HG02798 (cell line): ENCODE data around the gene GRN.
A peak's percentile ranks its signal among the peaks of the same experiment; 100 is the strongest.

Source experiments
- ATAC-seq: cut with Tn5 transposase; IDR thresholded peaks from one replicate; pipeline ENCODE4 v1.9.1; 2021; ENCODE audit warnings: mild to moderate bottlenecking; ENCODE audit not compliant: unreplicated experiment, poor library complexity

Gene GRN

DNA sequence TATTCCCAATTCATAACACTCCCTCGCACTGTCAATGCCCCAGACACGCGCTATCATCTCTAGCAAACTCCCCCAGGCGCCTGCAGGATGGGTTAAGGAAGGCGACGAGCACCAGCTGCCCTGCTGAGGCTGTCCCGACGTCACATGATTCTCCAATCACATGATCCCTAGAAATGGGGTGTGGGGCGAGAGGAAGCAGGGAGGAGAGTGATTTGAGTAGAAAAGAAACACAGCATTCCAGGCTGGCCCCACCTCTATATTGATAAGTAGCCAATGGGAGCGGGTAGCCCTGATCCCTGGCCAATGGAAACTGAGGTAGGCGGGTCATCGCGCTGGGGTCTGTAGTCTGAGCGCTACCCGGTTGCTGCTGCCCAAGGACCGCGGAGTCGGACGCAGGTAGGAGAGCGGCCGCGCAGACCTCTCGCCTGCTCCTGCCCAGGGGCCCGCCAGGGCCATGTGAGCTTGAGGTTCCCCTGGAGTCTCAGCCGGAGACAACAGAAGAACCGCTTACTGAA lies at the start of gene GRN:
Gene GRN, plus strand, starts transcription at position 364 of the 515 bp plus-strand sequence. CDS start 3,863 bp downstream, outside the sequence.
- ATAC-seq, result peak; percentile 76

DNA sequence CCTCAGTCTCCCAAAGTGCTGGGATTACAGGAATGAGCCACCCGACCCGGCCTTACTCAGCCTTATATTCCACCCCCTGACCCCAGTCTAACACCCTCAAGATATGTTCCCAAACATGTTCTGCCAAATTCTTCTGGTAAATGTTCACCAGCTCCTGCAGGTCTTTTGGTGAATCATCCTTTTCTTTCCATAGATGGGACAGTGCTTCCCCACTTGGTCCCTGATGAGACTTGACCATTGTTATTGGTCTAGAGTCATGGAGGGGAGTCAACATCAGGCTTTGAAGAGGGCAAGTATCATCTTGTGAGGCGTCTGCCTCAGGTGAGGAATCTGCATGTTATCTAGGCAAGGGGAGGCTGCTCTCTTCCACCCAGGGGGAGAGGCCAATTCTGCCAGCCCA lies 47.1 kb upstream of the GRN start:
- ATAC-seq, result no peak

DNA sequence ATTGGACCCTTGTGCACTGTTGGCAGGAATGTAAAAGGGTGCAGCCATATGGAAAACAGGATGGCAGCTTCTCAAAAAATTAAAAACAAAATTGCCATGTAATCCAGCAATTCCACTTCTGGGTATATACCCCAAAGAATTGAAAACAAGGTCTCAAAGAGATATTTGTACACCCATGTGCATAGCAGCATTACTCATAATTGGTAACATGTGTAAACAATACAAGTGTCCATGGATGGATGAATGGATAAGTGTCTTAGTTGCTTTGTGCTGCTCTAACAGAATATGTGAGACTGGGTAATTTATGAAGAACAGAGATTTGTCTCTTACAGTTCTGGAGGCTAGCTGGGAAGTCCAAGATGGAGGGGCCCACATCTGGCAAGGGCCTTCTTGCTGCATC lies 40.5 kb upstream of the GRN start:
- no peak for ATAC-seq

DNA sequence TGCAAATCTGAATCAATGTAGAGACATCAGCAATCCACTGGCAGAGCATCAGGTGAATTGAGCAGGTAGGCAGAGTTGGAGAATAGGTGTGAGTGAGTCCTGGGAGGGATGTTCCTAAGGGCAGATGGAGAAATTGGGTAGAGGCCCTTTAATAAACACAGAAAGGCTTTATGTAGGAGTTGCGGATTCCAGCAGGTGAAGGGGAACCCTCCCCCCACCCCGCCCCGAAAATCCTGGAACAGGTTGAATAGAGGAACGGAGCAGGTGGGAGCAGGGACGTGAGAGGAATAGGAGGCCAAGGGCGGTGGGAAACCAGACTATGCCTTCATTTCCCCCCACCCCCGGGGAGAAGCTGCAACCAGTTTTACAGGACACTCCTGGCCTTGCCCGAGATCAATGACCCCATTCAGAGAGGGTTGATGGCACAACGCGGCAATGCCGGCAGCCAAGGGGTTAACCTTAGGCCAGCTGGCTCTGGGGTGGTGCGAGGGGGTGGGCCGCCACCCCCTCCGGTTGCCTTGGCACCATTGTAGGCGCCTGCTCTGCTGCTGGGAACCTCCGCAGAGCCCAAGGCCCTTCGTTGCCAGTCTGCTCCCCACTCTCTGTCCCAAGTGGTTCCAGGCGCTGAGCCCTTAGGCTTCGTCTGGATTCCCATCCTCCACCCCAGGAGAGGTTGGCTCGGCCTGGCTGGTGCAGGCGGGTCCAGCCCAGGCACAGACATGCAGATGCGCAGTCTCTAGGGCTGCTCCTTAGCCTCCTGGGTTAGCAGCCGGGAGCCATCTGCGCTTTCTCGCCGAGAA lies 37.5 kb upstream of the GRN start:
- no peak for ATAC-seq

DNA sequence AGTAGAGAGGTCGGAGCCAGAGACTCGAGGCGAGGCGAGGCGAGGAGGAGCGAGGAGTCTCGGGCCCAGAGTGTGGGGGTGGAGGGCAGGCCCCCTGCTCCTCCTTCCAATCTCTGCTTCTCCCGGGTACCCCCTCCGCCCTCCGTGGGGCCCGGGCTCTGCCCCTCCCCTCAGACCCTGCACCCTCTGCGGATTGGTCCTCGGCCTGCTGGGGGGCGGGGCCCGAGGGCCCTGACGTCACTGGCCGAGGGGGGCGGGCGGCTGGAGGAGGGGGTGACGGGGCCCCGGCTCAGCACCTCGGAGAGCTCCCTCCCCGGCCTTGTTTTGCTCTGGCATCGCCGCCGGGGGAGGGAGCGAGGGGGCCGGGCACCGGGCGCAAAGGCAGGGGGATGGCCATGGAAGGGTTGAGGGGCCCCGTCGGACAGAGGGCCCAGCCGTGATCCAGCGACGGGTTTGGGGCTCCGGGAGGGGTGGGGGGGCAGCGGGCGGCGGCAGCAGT lies 36.7 kb upstream of the GRN start, which contains the start of gene RUNDC3A:
Gene RUNDC3A, plus strand, starts transcription at position 282 of the 499 bp plus-strand sequence. CDS start 232 bp downstream, outside the sequence.
- peak; percentile 75 for ATAC-seq

DNA sequence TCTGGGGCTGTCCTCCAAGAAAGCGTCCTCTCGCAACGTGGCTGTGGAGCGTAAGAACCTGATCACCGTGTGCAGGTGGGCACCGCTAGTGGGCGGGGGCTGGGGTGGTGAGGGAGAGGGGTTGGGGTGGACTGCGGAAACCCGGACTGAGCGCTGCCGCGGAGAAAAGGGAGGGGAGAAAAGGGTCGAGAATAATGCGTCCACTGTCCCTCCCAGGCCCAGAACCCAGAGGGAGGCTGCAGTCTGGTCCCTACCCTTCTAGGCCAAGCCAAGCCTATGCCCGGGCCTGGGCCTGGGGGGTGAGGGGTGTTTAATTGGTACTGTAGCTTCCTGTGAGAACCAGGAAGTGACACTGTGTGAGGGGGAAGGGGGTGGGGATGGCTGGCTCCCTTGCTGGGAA lies 36.2 kb upstream of the GRN start:
- ATAC-seq, result no peak

DNA sequence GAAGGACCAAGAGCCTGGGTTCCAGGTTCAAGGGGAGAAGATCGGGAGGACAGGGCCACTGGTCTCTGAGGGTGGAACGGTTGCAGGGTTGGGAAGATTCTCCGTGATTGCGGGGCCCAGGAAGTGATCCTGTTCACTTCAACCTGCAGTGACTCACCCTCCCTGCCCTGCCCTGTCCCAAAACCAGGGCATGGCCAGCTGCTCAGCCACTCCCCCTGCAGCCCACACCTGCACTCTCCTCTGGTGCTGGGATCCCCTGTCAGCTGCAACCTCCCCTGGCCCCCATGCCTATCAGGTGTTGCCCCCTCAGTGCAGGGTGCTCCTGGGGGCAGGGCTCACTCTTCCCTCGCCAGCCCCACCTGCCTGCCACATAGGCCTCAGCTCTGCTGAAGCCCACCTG lies 35.6 kb upstream of the GRN start:
- no peak for ATAC-seq

DNA sequence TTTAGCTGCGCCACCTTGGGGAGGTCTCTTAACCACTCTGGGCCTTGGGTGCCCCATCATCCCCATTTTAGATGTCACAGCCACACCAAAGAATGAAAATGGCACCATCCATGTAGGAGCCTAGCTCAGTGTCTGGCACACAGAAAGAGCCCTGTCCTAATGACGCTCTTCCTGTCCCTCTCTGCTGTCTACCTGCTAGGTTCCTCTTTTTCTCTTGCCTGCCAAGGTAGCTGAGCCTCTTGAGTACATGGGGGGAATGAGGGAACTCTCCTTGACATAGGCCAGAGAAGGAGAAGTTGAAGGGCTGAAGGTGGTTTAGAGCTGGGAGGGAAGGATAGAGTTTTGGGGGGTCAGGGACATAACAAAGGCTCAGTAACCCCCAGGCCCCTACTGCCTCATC lies 34.9 kb upstream of the GRN start:
- ATAC-seq, result no peak

DNA sequence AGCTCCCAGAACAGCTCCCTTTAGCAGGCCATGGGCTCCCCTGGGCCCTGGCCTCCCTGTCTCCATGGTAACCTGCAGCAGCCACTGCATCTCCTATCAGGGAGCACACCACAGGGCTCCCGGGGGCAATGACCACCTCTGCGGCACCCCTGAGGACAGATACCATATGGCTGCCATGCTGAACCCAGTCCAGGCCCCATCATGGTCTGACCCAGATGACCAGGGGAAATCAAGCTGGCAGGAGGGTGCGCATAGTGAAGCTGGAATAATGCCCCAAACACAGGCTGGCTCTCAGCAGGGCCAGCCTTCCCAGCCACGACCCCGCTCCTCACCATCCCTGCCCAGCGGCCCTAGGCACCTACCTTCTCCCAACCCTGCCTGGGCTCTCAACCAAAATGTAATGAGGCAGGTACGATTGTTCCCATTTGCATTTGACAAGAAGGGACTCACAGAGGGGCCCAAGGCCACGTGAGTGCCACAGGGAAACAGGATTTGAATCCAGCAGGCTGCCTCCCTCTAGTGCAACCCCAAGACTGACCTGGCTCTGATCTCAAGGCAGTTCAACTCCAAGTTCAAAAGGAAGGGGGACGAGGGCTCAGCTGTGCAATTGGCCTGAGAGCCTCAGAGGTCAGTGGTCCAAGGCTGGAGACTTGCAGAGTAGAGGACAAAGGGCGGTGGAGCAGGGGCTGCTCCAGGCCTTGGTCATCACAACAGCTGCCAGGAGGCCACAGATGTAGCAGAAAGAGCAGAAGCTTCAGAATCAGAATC lies 34.3 kb upstream of the GRN start:
- no peak for ATAC-seq

DNA sequence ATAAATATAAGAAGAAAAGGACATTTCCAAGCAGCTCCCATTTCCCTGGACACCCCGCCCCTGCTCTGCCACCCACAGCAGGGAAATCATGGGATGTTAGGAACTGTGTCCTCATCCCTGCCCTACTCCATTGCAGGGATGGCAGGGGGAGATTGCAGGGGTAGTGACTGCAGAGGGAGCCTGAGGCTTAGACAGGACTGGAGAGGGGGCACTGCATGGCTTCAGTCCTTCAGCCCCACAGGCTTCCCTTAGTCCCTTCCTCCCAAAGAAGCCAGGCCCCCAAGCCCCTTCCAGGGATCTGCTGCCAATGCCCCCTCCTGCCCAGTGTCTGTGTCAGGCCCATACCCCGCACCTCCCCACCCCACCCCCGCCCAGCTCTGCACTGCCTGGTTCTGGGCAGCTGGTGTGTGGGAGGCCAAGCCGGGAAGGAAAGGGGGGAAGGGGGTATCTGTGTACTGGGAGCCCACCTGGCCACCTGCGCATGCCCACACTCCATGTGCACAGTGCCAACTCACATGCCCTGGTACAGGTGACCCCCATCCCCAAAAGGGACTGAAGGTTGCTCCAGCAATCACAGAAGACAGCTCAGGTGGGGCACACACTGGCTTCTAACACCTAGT lies 33.4 kb upstream of the GRN start:
- ATAC-seq, result no peak

DNA sequence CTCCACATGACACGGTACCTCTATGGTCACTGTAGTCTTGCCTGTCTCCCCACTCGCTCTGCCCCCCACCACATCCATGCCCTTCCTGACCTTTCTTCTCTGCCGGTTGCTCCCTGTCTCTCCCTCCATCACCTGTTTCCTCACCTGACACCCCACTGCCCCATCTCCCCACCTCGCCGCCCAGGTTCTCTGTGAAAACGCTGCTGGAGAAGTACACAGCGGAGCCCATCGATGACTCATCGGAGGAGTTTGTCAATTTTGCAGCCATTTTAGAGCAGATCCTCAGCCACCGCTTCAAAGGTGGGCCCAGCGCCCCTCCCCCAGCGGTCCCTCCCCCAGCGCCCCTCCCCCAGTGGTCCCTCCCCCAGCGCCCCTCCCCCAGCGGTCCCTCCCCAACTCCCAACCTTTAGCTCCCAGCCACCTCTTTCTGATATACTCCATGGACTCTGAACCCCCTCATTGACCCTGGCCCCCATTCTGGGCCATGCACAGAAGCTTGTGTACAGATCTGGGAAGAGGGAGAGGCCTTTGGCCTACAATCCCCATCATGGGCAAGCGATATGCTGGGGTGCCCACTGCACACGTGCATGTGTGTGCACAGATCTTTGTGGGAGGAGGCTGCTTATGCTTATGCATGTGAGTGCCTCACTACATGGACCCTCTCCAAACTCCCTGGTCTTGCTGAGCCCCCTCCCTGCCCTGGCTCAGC lies 32.6 kb upstream of the GRN start:
- no peak for ATAC-seq

DNA sequence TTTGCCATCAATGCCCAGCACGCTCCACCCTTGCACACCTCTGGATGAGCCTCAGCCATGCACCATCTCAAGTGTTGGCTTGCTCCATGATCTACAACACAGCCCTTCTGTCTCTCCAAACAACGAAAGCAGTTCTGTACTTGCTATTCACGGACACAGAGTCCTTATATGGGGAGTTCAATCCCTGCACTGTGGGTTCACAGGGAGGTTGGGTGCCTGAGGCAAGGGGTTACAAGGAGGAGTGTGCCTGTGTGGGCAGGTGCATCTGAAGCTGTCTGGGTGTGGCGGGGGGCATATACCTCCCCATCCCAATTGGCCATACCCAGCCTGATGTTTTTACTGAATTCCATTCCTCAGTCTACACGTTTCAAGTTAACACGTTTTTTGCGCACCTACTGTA lies 31.1 kb upstream of the GRN start:
- no peak for ATAC-seq

DNA sequence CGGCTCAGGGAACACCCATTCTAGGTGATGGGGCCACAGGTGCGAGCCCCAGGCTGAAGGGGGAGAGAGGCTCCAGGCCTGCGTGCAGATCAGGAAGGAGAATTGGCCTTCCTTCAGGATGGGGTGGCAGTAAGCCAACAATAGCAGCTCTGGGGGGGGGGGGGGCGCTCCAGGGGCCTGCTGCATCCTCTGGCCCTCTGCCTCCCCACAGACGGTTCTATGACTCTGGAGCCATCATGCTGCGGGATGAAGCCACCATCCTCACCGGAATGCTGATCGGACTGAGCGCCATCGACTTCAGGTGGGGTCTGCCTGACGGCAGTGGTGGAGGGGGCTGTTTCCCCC lies 30.6 kb upstream of the GRN start:
- ATAC-seq, result no peak

DNA sequence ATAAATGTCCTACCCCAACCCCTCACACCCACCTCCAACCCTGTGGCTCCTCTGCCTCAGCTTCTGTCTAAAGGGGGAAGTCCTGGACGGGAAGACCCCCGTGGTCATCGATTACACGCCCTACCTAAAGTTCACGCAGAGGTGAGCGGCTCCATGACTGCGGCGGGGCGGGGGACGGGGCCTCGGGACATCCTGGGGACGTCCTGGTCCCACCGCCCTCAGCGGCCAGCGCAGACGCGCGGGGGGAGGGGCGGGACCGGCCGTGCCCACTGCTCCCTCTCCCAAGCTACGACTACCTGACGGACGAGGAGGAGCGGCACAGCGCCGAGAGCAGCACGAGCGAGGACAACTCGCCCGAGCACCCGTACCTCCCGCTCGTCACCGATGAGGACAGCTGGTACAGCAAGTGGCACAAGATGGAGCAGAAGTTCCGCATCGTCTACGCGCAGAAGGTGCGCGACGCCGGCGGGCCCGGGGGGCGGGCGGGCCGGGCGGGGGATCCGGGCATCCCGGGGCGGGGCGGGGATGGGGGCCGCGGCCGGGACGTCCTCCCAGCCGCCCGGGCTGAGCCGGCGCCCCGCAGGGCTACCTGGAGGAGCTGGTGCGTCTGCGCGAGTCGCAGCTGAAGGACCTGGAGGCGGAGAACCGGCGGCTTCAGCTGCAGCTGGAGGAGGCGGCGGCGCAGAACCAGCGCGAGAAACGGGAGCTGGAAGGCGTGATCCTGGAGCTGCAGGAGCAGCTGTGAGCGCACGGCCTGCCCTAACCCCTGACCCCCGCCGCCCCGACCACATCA lies 30.0 kb upstream of the GRN start:
- no peak for ATAC-seq

DNA sequence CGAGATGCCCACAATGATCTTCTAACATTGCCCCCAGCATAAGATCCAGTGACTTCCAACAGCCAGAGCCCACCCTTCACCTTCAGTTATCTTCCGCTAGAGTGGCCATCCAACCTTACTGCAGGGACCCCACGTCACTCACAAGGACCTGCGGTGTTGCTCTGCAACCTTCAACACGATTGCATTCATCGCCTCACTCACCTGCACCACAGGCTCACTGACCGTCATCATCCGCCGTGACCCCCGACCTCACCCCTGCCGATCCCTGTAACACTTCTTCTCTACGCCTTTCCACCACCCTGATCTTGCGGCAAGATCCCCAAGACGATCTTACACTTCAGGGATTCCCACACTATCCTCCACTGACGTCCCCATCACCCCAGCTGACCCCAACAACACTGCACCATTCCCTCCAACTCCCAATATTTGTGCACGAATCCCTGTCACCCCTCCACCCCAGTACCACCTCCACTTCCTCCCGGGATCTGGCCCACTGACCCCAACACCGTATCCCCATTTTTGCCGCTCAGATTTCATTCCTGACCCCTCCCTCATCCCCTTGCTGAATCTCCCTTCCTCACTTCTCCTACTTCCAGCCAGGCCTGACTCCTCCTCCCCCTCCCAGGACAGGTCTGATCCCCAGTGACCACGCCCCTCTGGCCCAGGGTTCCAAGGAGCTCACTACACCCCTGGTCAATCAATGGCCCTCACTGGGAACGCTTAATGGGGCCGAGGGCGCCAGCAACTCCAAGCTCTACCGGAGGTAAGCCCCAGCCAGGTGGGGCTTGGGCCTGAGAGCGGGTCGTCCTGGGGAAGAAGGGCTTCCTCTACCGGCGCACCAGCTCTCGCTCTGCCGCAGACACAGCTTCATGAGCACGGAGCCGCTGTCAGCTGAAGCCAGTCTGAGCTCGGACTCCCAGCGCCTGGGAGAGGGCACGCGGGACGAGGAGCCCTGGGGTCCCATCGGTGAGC lies 29.1 kb upstream of the GRN start:
- no peak for ATAC-seq

DNA sequence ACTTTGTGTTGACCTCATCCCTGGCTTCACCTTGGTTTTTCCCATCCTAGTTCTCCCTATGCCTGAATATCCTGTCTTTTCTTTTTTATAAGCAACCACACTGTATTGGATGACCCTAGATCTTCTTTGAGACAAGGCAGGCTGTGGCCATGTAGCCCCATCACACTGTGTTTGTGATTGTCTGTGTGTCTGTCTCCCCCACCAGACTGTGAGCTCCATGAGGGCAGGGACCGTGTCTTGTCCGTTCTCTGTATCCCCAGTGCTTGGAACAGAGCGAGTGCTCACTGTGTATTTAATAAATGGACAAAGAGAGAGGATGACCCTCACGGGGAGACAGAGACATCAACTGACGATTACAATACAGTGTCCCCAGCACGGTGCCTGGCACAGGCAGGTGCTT lies 27.6 kb upstream of the GRN start:
- ATAC-seq, result no peak

DNA sequence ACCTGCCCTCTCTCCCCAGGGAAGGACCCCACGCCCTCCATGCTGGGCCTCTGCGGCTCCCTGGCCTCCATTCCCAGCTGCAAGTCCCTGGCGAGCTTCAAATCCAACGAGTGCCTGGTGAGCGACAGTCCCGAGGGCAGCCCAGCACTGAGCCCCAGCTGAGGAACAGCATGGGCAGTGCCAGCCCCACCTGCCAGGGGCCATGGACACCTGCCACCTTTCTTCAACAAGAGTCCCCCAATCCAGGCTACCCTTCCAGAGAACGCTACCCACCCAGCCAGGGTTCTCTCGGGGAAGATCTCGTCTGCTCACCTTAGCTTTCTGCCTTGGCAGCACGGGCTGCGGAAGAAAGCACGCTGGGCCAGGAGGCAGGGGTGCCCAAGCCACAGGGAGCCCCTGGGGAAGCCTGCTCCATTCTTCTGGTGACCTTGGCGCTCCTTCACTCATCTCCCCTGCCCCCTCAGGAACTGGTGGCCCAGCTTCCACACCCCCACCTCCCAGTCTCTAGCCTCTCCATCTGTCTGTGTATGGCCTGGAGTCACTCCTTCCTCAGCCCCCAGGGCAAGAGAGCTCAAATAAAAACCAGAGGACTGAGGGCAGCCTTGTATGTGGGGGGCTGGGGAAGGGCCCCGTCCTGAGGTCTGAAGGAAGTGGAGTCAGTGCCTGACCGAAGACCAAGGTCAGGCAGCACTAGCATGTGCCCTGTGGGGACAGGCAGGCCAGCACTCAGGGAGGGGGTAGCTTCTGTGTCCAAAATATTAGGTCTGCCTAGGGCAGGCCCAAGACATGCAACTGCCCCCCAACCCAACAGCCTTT lies 26.8 kb upstream of the GRN start:
- ATAC-seq, result no peak

DNA sequence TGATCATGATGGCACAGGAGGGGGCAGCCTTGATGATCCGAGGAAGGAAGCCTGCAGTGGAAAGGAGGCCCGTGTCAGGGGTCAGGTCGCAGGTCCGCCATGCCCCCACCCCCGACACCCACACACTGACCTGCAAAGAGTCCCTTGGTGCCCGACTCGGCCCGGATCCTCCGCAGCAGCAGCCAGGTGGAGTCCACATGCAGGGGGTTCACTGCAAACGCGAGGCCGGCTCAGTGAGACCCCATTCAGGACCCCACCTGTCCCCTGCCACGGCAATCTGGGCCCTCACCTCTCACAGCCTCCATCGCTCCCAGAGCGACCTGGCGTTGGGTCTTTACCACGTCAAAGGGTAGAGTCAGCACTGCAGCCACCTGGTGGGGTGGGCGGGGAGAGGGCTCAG lies 25.0 kb upstream of the GRN start:
- no peak for ATAC-seq
